GM18499 (cell line): ENCODE measurements around the gene NDFIP1.
"Not testable (repeated sequence)": the region's sequence is repeated elsewhere in the genome, so short reads cannot be mapped to it uniquely, and the experiment has no call there.

ENCODE experiments used
- ATAC-seq: cut with Tn5 transposase; IDR thresholded peaks from one replicate; pipeline ENCODE4 v1.9.1; 2021; ENCODE audit warnings: moderate number of reproducible peaks; ENCODE audit not compliant: insufficient read depth, unreplicated experiment

NDFIP1 gene

GRCh38 chr5:142151436-142152383, 43.1 kb downstream of the NDFIP1 start:
- no peak for ATAC-seq

GRCh38 chr5:142152384-142152732, 43.8 kb downstream of the NDFIP1 start:
- no peak for ATAC-seq

GRCh38 chr5:142153674-142154448, 45.3 kb downstream of the NDFIP1 start:
- no peak for ATAC-seq

GRCh38 chr5:142154449-142154841, 45.9 kb downstream of the NDFIP1 start:
- not testable (repeated sequence) for ATAC-seq

- ATAC-seq, result no peak
Observed at GRCh38 chr5:142156839-142157463, 48.4 kb downstream of the NDFIP1 start.

- no peak for ATAC-seq
Observed at GRCh38 chr5:142159354-142159753, 50.8 kb downstream of the NDFIP1 start.

GRCh38 chr5:142164315-142164714, 55.7 kb downstream of the NDFIP1 start:
- no peak for ATAC-seq

GRCh38 chr5:142166754-142167153, 58.2 kb downstream of the NDFIP1 start:
- ATAC-seq, result no peak

- ATAC-seq, result no peak
Observed at GRCh38 chr5:142167458-142167857, 58.9 kb downstream of the NDFIP1 start.

- no peak for ATAC-seq
Observed at GRCh38 chr5:142168365-142168764, 59.8 kb downstream of the NDFIP1 start.

- ATAC-seq, result no peak
Observed at GRCh38 chr5:142170254-142170953, 61.8 kb downstream of the NDFIP1 start.

GRCh38 chr5:142171270-142171669, 62.7 kb downstream of the NDFIP1 start:
- ATAC-seq, result no peak

- ATAC-seq, result no peak
Observed at GRCh38 chr5:142175039-142175438, 66.5 kb downstream of the NDFIP1 start.

- ATAC-seq, result no peak
Observed at GRCh38 chr5:142175461-142176142, 67.0 kb downstream of the NDFIP1 start.

- ATAC-seq, result no peak
Observed at GRCh38 chr5:142176255-142176654, 67.7 kb downstream of the NDFIP1 start.

GRCh38 chr5:142178651-142179050, 70.1 kb downstream of the NDFIP1 start:
- no peak for ATAC-seq

GRCh38 chr5:142179776-142180387, 71.3 kb downstream of the NDFIP1 start:
- ATAC-seq, result no peak

GRCh38 chr5:142181096-142181495, 72.5 kb downstream of the NDFIP1 start:
- ATAC-seq, result no peak

- ATAC-seq, result no peak
Observed at GRCh38 chr5:142181547-142182163, 73.1 kb downstream of the NDFIP1 start.
